AG09319 (cell line): ENCODE data around the gene RADIL.

Source experiments
- DNase-seq: peaks from one replicate; pipeline ENCODE4 v3.0.0-alpha.2; 2010; ENCODE audit warnings: low read depth; ENCODE audit errors: extremely low read depth
- TF ChIP-seq, protein P1 (sequence below): IDR thresholded peaks from 2 replicates; pipeline ENCODE4 v1.5.1; 2011; ENCODE audit warnings: low read depth, mild to moderate bottlenecking, inconsistent platforms, low read length, moderate library complexity

RADIL gene

DNA sequence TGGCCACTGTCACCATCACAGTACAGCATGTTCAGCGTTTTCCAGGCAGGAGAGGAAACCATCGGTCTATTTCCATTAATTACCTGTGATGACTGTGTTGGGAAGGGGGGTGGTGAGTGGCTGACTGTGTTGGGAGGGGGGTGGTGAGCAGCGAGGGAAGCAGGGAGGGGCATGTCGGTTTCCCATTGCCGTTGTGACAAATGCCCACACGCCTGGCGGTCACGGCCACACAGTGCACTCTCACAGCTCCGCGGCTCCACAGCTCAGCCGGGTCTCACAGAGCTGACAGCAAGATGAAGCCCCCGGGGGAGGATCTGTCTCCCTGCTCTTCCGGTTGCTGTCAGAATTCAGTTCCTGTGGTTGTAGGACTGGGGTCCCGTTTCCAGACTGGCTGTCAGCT lies 69.1 kb downstream of the RADIL start:
- TF ChIP-seq, protein P1, sequence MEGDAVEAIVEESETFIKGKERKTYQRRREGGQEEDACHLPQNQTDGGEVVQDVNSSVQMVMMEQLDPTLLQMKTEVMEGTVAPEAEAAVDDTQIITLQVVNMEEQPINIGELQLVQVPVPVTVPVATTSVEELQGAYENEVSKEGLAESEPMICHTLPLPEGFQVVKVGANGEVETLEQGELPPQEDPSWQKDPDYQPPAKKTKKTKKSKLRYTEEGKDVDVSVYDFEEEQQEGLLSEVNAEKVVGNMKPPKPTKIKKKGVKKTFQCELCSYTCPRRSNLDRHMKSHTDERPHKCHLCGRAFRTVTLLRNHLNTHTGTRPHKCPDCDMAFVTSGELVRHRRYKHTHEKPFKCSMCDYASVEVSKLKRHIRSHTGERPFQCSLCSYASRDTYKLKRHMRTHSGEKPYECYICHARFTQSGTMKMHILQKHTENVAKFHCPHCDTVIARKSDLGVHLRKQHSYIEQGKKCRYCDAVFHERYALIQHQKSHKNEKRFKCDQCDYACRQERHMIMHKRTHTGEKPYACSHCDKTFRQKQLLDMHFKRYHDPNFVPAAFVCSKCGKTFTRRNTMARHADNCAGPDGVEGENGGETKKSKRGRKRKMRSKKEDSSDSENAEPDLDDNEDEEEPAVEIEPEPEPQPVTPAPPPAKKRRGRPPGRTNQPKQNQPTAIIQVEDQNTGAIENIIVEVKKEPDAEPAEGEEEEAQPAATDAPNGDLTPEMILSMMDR = no peak
- DNase-seq = no peak

DNA sequence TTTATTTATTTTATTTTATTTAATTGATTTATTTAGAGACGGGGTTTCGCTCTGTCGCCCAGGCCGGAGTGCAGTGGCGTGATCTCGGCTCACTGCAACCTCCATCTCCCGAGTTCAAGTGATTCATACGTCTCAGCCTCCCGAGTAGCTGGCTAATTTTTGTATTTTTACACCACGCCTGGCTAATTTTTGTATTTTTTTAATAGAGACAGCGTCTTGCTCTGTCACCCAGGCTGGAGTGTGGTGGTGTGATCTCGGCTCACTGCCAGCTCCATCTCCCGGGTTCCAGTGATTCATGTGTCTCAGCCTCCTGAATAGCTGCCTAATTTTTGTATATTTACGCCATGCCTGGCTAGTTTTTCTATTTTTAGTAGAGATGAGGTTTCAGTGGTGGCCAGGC lies 73.8 kb downstream of the RADIL start:
- no peak for DNase-seq
- TF ChIP-seq, protein P1 = no peak

DNA sequence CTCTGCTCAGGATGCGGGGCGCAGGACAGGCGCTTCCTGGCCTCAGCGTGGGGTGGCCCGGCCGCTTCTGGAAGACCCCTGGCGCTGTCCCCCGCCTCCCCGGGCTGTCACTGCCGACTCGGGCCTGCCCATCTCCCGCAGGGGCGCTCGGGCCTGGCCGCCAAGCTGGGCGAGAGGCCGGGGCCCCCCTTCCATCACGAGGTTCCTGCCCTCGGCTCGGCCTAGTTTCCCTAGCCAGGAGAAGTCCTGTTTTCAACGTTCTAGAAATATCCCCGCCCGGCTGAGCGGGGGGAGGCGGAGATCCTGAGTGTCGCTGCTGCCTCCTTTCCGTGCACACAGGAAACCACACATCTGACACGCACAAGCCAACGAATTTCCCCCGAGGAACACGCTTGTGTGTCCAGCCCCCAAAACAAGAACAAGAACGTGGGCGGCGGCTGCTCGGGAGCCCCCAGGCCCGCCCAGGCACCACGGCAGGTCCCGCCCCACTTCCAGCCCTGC lies 74.4 kb downstream of the RADIL start:
- TF ChIP-seq, protein P1 = no peak
- no peak for DNase-seq

DNA sequence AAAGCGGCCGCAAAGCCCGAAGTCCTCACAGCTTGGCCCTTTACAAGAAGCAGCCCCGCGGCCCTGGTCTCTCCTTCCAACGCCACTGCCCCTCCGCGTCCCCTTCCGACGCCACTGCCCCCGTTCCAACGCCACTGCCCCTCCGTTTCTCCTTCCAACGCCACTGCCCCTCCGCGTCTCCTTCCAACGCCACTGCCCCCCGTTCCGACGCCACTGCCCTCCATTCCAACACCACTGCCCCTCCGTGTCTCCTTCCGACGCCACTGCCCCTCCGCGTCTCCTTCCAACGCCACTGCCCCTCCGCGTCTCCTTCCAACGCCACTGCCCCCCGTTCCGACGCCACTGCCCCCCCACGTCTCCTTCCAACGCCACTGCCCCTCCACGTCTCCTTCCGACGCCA lies 75.0 kb downstream of the RADIL start:
- TF ChIP-seq, protein P1 = no peak
- DNase-seq = no peak

DNA sequence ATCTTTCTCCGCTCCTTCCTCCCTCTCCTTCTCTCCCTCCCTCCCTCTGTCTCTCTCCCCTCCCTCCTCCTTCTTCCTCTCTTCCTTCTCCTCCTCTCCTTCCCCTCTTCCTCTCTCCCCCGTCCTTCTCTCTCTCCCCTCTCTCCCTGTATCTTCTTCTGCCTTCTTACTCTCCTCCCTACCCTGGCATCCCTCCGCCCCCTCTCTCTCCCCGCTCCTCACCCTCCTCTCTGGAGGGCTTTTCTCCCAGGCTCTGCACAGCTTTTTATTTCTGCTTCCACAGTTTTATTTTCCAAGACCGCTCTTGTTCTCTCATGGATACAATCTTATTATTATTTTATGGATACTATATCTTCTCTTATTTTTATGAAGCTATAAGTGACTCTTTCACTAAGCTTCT lies 75.5 kb downstream of the RADIL start:
- no peak for DNase-seq
- TF ChIP-seq, protein P1 = no peak

DNA sequence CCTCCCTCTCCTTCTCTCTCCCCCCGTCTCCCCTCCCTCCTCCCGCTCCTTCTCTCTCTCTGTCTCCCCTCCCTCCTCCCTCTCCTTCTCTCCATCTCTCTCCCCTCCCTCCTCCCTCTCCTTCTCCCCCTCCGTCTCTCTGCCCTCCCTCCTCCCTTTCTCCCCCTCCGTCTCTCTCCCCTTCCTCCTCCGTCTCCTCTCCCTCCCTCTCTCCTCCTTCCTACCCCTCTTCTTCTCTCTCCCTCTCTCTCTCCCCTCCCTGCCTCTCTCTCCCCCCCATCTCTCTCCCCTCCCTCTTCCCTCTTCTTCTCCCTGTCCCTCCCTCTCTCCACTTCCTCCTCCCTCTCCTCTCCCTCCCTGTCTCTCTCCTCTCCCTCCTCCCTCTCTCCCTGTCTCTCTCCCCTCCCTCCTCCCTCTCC lies 75.9 kb downstream of the RADIL start:
- DNase-seq = no peak

DNA sequence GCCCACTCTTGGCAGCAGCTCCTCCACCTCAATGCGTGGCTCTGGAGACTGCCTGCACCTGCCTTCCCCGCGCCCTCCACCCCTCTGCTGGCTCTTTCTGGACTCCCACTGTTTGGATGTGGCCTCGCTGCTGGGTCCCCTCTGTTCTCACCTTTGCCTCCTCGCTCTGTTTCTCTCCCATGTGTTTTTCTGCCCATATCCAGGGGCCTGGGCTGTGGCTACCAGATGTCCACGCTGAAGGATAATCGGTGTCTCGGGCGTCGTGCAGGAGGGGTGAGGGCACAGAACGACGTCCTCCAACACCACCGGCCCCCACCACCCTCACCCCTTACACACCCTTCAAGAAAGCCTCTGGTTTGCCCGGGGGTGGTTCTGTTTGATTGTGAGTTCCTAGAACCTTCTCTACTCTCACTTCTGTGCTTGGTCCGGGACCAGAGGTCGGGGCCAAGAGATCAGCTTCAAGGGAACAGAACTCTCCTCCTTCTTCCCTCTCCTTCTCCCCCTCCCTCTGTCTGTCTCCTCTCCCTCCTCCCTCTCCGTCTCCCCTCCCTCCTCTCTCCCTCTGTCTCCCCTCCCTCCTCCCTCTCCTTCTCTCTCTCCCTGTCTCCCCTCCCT lies 76.4 kb downstream of the RADIL start:
- DNase-seq = no peak
- TF ChIP-seq, protein P1 = no peak

More for the DNA sequence above, 75.9 kb downstream of the RADIL start:
- TF ChIP-seq, protein P1 = no peak
